AG09309 (cell line): Measurements from ENCODE around the gene CTCF.
A peak's percentile ranks its signal among the peaks of the same experiment; 100 is the strongest.

Experiments
- DNase-seq: peaks from one replicate; pipeline ENCODE4 v3.0.0-alpha.2; 2010; ENCODE audit warnings: low read depth
- H3K4me3 ChIP-seq: 2 replicates; pipeline ENCODE4 v1.5.1; 2011; ENCODE audit warnings: mild to moderate bottlenecking, low read depth, low read length, moderate library complexity; ENCODE audit not compliant: control insufficient read depth
- TF ChIP-seq, protein P1 (sequence below): IDR thresholded peaks from 2 replicates; pipeline ENCODE4 v1.5.1; 2011; ENCODE audit warnings: mild to moderate bottlenecking, low read depth, low read length, inconsistent platforms; ENCODE audit not compliant: insufficient read depth, control insufficient read depth; ENCODE audit errors: missing control alignments

The CTCF gene

DNA sequence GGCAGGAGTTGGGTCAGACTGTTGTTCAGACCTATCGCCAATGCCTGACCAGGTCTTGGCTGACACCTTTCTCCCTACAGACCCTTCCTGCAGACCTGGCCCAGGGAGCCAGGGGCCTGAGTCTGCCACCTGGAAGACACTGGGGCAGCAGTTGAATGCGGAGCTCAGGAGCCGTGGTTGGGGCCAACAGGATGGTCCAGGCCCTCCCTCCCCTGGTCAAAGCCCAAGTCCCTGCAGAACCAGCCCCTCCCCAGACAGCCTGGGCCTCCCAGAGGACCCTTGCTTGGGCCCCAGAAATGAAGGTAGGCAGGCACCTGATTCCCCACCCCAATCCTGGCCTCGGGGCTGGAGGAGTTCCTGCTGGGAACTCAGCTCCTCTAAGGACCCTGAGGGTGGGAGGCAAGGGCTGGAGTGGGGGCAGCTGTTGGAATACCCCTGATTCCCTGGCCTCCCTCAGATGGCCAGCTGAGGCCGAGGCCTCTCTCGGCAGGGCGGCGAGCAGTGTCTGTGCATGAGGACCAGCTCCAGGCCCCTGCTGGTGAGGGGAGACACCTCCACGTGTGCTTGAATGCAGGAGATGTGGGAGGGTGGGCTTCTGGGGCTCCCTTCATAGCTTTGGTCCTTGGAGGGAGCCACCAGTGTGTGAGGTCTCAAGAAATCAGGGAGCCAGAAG lies 94.2 kb downstream of the CTCF start:
- H3K4me3 ChIP-seq, result no peak overlapping the region
- no peak for DNase-seq
- TF ChIP-seq, protein P1, sequence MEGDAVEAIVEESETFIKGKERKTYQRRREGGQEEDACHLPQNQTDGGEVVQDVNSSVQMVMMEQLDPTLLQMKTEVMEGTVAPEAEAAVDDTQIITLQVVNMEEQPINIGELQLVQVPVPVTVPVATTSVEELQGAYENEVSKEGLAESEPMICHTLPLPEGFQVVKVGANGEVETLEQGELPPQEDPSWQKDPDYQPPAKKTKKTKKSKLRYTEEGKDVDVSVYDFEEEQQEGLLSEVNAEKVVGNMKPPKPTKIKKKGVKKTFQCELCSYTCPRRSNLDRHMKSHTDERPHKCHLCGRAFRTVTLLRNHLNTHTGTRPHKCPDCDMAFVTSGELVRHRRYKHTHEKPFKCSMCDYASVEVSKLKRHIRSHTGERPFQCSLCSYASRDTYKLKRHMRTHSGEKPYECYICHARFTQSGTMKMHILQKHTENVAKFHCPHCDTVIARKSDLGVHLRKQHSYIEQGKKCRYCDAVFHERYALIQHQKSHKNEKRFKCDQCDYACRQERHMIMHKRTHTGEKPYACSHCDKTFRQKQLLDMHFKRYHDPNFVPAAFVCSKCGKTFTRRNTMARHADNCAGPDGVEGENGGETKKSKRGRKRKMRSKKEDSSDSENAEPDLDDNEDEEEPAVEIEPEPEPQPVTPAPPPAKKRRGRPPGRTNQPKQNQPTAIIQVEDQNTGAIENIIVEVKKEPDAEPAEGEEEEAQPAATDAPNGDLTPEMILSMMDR, result no peak

DNA sequence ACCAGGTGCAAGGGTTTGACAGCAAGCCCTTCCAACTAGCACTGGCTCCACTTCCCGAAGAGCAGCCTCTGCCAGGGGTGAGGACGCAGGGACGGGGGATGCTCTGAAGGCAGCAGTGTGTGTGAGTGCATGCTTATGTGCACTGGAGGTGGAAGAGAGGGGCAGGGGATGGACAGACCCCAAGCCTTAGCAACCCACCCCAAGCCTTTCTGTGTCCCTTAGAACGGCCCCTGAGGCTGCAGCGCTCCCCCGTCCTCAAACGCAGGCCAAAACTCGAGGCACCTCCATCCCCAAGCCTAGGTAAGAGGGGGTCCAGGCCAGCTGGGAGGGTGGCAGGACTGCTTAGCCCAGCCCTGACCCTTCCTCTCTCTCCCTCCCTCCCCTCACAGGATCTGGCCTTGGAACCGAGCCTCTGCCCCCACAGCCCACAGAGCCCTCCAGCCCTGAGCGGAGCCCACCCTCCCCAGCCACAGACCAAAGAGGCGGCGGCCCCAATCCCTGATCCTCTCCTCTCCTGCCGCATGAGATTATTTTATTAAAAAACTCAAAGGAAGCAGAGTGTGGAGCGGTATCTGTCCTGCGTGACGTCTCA lies 94.8 kb downstream of the CTCF start:
- TF ChIP-seq, protein P1, result no peak
- no peak for DNase-seq
- H3K4me3 ChIP-seq, result no peak overlapping the region

GRCh38 chr16:67657751-67658518 lies 95.6 kb downstream of the CTCF start:
- no peak for DNase-seq
- TF ChIP-seq, protein P1, result no peak
- H3K4me3 ChIP-seq, result no peak overlapping the region

GRCh38 chr16:67658849-67659674 lies 96.7 kb downstream of the CTCF start:
- DNase-seq, result no peak

GRCh38 chr16:67659675-67660563 lies 97.6 kb downstream of the CTCF start, which contains the start of gene ACD:
Gene ACD (minus strand): TSS chr16:67660260. CDS start chr16:67660220, 40 bp downstream.
- H3K4me3 ChIP-seq, result peak within 1 kb of the TSS; percentile 87
- DNase-seq, result no peak
- TF ChIP-seq, protein P1, result no peak

More at GRCh38 chr16:67658849-67659674, 96.7 kb downstream of the CTCF start:
- peak overlapping the region; percentile 87 for H3K4me3 ChIP-seq
- TF ChIP-seq, protein P1, result no peak
